UCSD-AML1 (cell line): ENCODE measurements around the gene PATZ1.
"Not testable (repeated sequence)": the region's sequence is repeated elsewhere in the genome, so short reads cannot be mapped to it uniquely, and the experiment has no call there.

Experiments
- DNase-seq: peaks from one replicate; lab custom pipeline; 2025; ENCODE audit not compliant: unreplicated experiment; lab: John Stamatoyannopoulos, UW

The PATZ1 gene, protein sequence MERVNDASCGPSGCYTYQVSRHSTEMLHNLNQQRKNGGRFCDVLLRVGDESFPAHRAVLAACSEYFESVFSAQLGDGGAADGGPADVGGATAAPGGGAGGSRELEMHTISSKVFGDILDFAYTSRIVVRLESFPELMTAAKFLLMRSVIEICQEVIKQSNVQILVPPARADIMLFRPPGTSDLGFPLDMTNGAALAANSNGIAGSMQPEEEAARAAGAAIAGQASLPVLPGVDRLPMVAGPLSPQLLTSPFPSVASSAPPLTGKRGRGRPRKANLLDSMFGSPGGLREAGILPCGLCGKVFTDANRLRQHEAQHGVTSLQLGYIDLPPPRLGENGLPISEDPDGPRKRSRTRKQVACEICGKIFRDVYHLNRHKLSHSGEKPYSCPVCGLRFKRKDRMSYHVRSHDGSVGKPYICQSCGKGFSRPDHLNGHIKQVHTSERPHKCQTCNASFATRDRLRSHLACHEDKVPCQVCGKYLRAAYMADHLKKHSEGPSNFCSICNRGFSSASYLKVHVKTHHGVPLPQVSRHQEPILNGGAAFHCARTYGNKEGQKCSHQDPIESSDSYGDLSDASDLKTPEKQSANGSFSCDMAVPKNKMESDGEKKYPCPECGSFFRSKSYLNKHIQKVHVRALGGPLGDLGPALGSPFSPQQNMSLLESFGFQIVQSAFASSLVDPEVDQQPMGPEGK

GRCh38 chr22:31346255-31346732, at the start of gene PATZ1:
Gene PATZ1, minus strand, starts transcription at chr22:31346346. Its CDS starts 744 bp downstream, at chr22:31345602.
- peak; percentile 84 for DNase-seq

DNA sequence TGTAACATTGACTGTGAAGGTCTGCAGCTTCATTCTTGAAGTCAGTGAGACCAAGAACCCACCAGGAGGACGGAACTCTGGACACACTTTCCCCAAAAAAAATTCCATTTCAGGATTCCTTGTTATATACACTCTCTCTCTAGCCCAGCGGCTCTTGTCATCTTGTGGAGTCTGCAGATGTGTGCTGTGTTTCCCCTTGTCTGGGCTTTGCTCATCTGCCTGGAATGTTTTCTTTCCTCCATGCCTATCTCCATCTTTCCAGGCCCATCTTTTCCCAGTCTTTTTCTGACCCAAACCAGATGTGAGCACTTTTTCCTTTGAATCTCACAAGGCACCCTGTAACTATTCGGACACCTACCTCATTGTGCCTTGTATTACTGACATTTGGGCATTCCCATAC, 48.2 kb upstream of the PATZ1 start:
- DNase-seq, result no peak

- DNase-seq, result no peak
These were observed 47.7 kb upstream of the PATZ1 start for GRCh38 chr22:31393893-31394292.

GRCh38 chr22:31378651-31379050, 32.5 kb upstream of the PATZ1 start:
- DNase-seq, result not testable (repeated sequence)

- no peak for DNase-seq
These were observed 32.0 kb upstream of the PATZ1 start for GRCh38 chr22:31378123-31378522.

- no peak for DNase-seq
These were observed 31.5 kb upstream of the PATZ1 start for GRCh38 chr22:31377612-31378011.

DNA sequence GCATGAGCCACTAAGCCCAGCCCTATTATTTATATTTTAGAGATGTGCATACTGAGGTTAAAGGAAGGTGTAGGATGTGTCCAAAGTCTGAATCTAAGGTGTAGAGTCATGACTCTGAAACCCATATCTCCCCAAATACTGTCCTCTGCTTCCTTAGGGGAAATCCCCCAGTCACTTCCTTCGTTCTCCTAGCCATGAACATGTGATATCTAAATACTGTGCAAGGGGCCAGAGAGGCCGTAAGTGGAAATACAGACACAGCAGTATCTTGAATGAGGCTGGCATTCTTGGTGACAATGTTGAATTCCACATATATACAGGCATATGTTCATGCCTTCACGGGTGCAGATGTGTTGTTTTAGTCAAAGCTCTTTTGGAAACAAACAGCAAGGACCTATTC, 21.3 kb upstream of the PATZ1 start:
- DNase-seq, result no peak

GRCh38 chr22:31363885-31364465, 17.8 kb upstream of the PATZ1 start:
- no peak for DNase-seq

GRCh38 chr22:31361743-31362142, 15.6 kb upstream of the PATZ1 start:
- no peak for DNase-seq

- DNase-seq, result no peak
These were observed 13.9 kb upstream of the PATZ1 start for GRCh38 chr22:31360029-31360428.

- no peak for DNase-seq
These were observed 8.4 kb upstream of the PATZ1 start for GRCh38 chr22:31354515-31354914.

DNA sequence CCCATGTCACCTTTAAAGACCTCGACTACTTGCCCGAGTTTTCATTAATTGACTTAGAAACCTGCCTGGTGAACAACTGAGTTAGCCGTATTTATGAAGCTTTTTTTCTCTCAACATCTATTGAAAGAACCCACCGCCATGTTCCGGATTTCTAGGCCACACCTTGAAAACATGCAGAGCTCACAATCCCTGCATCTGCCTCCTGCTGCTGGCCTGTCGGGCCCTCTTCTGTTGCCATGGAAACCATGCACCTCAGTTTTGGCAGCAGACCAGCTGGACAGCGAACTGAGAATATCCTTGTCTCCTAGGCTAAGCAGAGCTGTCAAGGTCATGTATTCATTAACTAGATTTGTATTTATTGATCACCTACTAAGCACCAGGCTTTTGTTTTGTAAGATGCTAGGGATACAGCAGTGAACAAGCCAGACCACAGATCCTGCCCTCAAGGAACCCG, 4.3 kb upstream of the PATZ1 start:
- DNase-seq, result no peak

GRCh38 chr22:31349960-31350359, 3.8 kb upstream of the PATZ1 start:
- DNase-seq, result no peak

- DNase-seq, result no peak
These were observed 2.6 kb upstream of the PATZ1 start for GRCh38 chr22:31348766-31349165.

DNA sequence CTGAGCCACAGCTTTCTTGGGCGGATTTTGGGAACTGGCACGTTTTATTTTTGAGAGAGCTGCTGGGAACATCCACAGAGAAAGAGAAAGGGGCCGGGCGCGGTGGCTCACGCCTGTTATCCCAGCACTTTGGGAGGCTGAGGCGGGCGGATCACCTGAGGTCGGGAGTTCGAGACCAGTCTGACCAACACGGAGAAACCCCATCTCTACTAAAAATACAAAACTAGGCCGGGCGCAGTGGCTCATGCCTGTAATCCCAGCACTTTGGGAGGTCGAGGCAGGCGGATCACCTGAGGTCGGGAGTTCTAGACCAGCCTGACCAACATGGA, 1.8 kb upstream of the PATZ1 start:
- DNase-seq, result not testable (repeated sequence)

- peak; percentile 79 for DNase-seq
These were observed 1.3 kb upstream of the PATZ1 start for GRCh38 chr22:31347251-31348008.

GRCh38 chr22:31346733-31347250, 646 bp upstream of the PATZ1 start:
- DNase-seq, result peak; percentile 80

GRCh38 chr22:31345331-31346254, 553 bp downstream of the PATZ1 start:
- peak; percentile 92 for DNase-seq

- DNase-seq, result no peak
These were observed 1.4 kb downstream of the PATZ1 start for GRCh38 chr22:31344578-31345330.
